Thymus (tissue), 11 donors: Measurements from ENCODE around the gene CPEB1. TPM values are rescaled to one million over a fixed set of nuclear protein-coding genes. Genes with fewer than 3 reads are reported as not detected.
A peak's percentile ranks its signal among the peaks of the same experiment; 100 is the strongest.

Source experiments
- DNase-seq, 9 donors: peaks; one replicate each; pipeline ENCODE4 v3.0.0-alpha.2; 2013; ENCODE audit warnings: low spot score in 9 of 9, low read depth in 6 of 9, missing footprints in 1 of 9
- H3K27ac ChIP-seq, 2 donors: one replicate each; pipeline ENCODE4 v1.5.1; 2013; ENCODE audit warnings: control low read depth in 1 of 2, low read depth in 1 of 2, low read length in 1 of 2, mild to moderate bottlenecking in 1 of 2, moderate library complexity in 1 of 2
- H3K27me3 ChIP-seq, 2 donors: one replicate each; pipeline ENCODE4 v1.5.1; 2013; ENCODE audit warnings: low read length in 1 of 2; ENCODE audit not compliant: control insufficient read depth in 2 of 2, insufficient read depth in 1 of 2
- H3K36me3 ChIP-seq, 2 donors: one replicate each; pipeline ENCODE4 v1.5.1; 2013; ENCODE audit warnings: low read length in 1 of 2, mild to moderate bottlenecking in 1 of 2, moderate library complexity in 1 of 2; ENCODE audit not compliant: control insufficient read depth in 2 of 2, insufficient read depth in 2 of 2
- H3K4me1 ChIP-seq, 2 donors: one replicate each; pipeline ENCODE4 v1.5.1; 2013; ENCODE audit warnings: low read length in 2 of 2; ENCODE audit not compliant: control insufficient read depth in 2 of 2, insufficient read depth in 2 of 2
- H3K4me3 ChIP-seq, 2 donors: one replicate each; pipeline ENCODE4 v1.5.1; 2013; ENCODE audit warnings: low read length in 2 of 2, control low read depth in 1 of 2, mild to moderate bottlenecking in 1 of 2
- H3K9me3 ChIP-seq, 2 donors: one replicate each; pipeline ENCODE4 v1.5.1; 2013; ENCODE audit warnings: low read length in 1 of 2, mild to moderate bottlenecking in 1 of 2; ENCODE audit not compliant: control insufficient read depth in 2 of 2, insufficient read depth in 1 of 2
- WGBS: extraction: QIAGEN DNeasy Blood & Tissue Kit; methylation state at CpG from one replicate; pipeline ENCODE4 v1.1.7; 2013; 5-methylcytosine and 5-hydroxymethylcytosine counted together
- polyA plus RNA-seq: library from polyadenylated mRNA; stranded (reverse); fragments of 200-250 nt; gene quantifications from one replicate; pipeline ENCODE4 v1.2.3, GENCODE V29; 2013
- total RNA-seq: library from RNA; stranded (reverse); fragments of 120-200 nt; gene quantifications from one replicate; pipeline ENCODE4 v1.2.4, GENCODE V29; 2013
- donor health status: healthy.

The CPEB1 gene
- total and polyA plus RNA-seq, 2 donors, result 0.09 to 0.64 TPM

DNA sequence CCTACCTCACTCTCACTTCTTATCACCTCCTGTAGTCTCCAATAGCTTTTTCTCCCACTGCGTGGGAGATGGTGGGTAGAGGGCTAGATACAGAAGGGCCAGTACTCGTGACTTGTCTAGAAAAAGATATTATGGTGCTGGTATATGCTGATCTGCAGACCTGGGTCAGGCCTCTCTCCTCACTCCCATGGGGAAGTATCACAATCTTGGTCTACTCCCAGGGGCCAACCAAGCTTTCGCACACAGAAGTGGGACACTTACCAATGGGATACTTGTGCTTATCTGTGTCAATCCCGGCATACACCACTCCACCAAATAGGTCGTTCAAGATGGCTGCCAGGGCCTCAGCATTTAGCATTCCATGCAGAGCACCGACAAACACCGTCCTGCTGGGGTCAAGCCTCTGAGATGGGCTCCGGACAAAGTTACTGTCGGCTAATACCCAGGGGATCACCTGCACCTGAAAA, 97.9 kb downstream of the CPEB1 start:
- Histone ChIP-seq H3K4me3 (no peak overlapping the region), H3K27me3 (peaks cover 2 to 9% of the 10 kb centered on the region in 2 donors), H3K27ac (no peak overlapping the region), H3K9me3 (no peaks in the 10 kb centered on the region), H3K36me3 (no peaks in the 10 kb centered on the region), H3K4me1 (no peaks in the 10 kb centered on the region)
- no peak for DNase-seq
- 97% methylated on average over 9 of the region's 9 CpGs for WGBS

DNA sequence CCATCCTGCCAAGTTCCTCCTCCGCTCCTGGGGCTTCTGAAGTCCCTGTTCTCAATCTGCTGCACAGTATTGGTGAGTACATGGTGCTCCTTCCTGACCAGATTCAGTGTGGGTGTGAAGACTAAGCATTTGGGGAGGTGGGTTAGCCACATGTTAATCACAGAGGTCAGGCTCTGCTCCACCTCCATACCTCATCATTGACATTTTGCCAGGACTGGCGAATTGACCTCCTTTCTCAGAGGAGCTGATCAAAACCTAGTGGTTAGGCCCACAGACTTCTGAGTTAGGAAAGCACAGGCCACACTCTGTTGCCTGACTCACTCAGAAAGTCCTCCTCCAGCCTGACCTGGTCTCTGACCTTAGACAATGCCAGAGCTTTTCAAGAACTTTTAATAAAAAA, 98.5 kb downstream of the CPEB1 start:
- Histone ChIP-seq H3K36me3 (no peaks in the 10 kb centered on the region), H3K27me3 (peaks cover 2 to 9% of the 10 kb centered on the region in 2 donors), H3K9me3 (no peaks in the 10 kb centered on the region), H3K4me3 (no peak overlapping the region), H3K4me1 (no peaks in the 10 kb centered on the region), H3K27ac (no peak overlapping the region)
- DNase-seq, result no peak
- 98% methylated on average over 2 of the region's 2 CpGs for WGBS

GRCh38 chr15:82545478-82545877, 101.7 kb downstream of the CPEB1 start:
- DNase-seq, result no peak
- Histone ChIP-seq H3K9me3 (no peaks in the 10 kb centered on the region), H3K4me3 (no peak overlapping the region), H3K27ac (no peak overlapping the region), H3K27me3 (peaks cover 2 to 7% of the 10 kb centered on the region in 2 donors), H3K36me3 (no peaks in the 10 kb centered on the region), H3K4me1 (peaks cover 5 to 12% of the 10 kb centered on the region in 2 donors)
- WGBS, result 90% methylated on average over 6 of the region's 6 CpGs

- Histone ChIP-seq H3K27me3 (peaks cover 2 to 7% of the 10 kb centered on the region in 2 donors), H3K36me3 (no peaks in the 10 kb centered on the region), H3K27ac (no peak overlapping the region), H3K9me3 (no peaks in the 10 kb centered on the region), H3K4me1 (peaks cover 5 to 12% of the 10 kb centered on the region in 2 donors), H3K4me3 (no peak overlapping the region)
- DNase-seq, result no peak
- WGBS, result 84% methylated on average over 3 of the region's 3 CpGs
Observed at GRCh38 chr15:82545002-82545401, 102.2 kb downstream of the CPEB1 start.

DNA sequence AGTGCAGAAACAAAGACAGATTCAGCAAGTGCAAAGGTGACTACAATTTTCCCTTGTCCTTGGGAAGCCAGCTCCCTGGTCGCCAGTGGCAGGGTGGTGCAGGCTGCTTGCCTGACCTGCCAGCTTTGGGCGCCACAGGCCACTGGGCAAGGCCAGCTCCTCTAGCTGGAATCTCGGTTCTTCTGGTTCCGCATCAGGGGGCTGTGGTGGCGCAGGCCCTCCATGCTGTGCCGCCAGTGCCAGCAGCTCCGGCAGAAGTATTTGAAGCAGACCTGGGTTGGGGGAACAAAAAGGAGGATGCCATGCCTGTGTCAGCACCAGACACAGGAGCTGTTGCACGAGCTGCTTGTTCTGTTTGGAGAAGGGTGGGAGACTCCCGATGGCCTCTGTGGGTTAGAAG, 102.7 kb downstream of the CPEB1 start:
- Histone ChIP-seq H3K27me3 (peaks cover 2 to 7% of the 10 kb centered on the region in 2 donors), H3K36me3 (no peaks in the 10 kb centered on the region), H3K9me3 (no peaks in the 10 kb centered on the region), H3K4me1 (peaks cover 7 to 14% of the 10 kb centered on the region in 2 donors), H3K4me3 (no peak overlapping the region), H3K27ac (no peak overlapping the region)
- DNase-seq, result no peak
- 91% methylated on average over 9 of the region's 9 CpGs for WGBS

DNA sequence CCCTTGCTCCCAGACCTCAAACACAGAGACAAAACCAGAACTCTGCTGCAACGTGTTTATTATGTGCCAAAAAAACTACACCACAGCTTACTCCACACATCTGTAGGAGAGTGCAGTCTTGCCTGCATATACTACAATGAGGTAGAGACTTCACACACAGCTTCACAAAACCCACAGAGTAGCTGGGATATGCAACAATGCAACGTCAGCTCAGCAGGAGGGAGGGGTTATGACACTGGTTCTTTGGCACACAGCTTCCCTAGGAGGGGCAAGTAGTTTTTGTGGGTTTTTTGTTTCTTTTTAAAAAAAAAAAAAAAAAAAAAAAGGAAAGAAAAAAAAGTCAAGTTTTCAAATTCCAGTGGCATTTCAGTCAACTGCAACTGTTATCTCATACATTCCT, 104.0 kb downstream of the CPEB1 start:
- Histone ChIP-seq H3K9me3 (no peaks in the 10 kb centered on the region), H3K27ac (peak overlapping the region in 1 of 2 donors; percentile 37), H3K36me3 (peaks cover 6 to 8% of the 10 kb centered on the region in 2 donors), H3K4me3 (no peak overlapping the region), H3K27me3 (peaks cover 2 to 7% of the 10 kb centered on the region in 2 donors), H3K4me1 (peaks cover 13 to 25% of the 10 kb centered on the region in 2 donors)
- WGBS, result 9% methylated on average over 2 of the region's 2 CpGs
- DNase-seq, result peak; percentile 11 to 75 (median 35)

- DNase-seq, result peak in 1 of 9 donors; percentile 8
- no peaks in the 10 kb centered on the region for H3K9me3 ChIP-seq
- 43% methylated on average over 11 of the region's 11 CpGs for WGBS
- H3K27me3 ChIP-seq, result peaks cover 2 to 7% of the 10 kb centered on the region in 2 donors
- peaks cover 27 to 30% of the 10 kb centered on the region in 2 donors for H3K36me3 ChIP-seq
- peak overlapping the region; percentile 86 to 93 for H3K4me3 ChIP-seq
- peaks cover 13 to 28% of the 10 kb centered on the region in 2 donors for H3K4me1 ChIP-seq
- peak overlapping the region; percentile 83 to 88 for H3K27ac ChIP-seq
Observed at GRCh38 chr15:82540984-82541431, 106.2 kb downstream of the CPEB1 start.

DNA sequence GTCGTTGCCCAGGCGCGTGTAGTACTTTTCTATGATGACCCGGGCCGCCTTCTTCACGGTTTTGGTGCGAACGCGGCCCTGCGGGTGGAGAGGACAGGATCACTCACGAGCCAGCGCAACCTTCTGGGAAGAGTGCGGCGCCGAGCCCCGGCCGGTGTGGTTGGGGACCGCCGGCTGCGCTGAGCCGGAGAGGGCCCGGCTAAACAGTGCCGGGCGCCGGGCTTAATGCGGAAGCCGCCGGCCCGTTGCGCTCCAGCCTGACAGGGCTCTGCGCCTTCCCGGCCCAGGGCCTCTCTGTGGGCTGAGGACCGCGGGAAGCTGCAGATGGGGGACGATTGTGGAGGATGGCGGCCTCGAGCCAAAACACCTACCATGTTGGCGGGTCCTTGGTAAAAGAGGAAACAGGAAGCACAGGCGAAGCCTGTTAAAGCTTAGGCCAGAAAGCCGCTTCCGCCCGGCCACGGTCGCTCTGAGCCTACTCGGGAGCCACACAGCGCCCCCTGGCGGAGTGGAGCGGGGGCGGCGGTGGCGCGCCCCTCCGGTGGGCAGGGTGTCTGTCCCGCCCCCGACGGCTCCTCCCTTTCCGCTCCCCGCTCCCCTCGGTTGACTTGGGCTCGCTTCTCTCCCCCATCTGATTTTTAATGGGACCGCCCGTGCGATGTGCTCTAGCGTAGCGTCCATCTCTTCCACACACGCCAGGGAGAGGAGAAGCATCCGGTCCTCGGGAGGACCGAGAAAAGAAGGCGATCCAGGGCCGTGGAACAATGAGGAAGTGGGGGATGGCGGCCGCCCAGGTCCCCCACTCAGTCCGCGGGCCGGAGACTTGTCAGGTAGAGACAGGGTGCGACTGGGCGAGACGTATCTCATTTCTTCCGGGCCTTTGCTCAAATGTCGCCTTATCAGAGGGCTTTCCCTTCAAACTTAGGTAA, 106.8 kb downstream of the CPEB1 start, which contains the start of gene RPS17:
TSS of gene RPS17 (minus strand) at position 403 of the 929 bp plus-strand sequence. CDS start at position 374, 29 bp downstream.
- peaks cover 32 to 37% of the 10 kb centered on the region in 2 donors for H3K36me3 ChIP-seq
- peak within 1 kb of the TSS; percentile 86 to 93 for H3K4me3 ChIP-seq
- no peaks in the 10 kb centered on the region for H3K9me3 ChIP-seq
- peaks cover 2 to 4% of the 10 kb centered on the region in 2 donors for H3K27me3 ChIP-seq
- H3K27ac ChIP-seq, result peak within 1 kb of the TSS; percentile 87 to 94
- peak; percentile 92 to 98 (median 96) for DNase-seq
- under 1% methylated on average over 81 of the region's 81 CpGs for WGBS
- peaks cover 13 to 28% of the 10 kb centered on the region in 2 donors for H3K4me1 ChIP-seq

- H3K4me1 ChIP-seq, result peaks cover 13 to 28% of the 10 kb centered on the region in 2 donors
- peak overlapping the region; percentile 86 to 93 for H3K4me3 ChIP-seq
- peaks cover under 1 to 4% of the 10 kb centered on the region in 2 donors for H3K27me3 ChIP-seq
- peak in 3 of 9 donors; percentile 1 to 34 (median 20) for DNase-seq
- peaks cover 32 to 38% of the 10 kb centered on the region in 2 donors for H3K36me3 ChIP-seq
- WGBS, result under 1% methylated on average over 23 of the region's 23 CpGs
- H3K9me3 ChIP-seq, result no peaks in the 10 kb centered on the region
- H3K27ac ChIP-seq, result peak overlapping the region; percentile 87 to 94
Observed at GRCh38 chr15:82539691-82540054, 107.5 kb downstream of the CPEB1 start.
